Neural cell (in vitro differentiated cells): ENCODE data around the gene SCUBE1. TPM values are rescaled to one million over a fixed set of nuclear protein-coding genes. Genes with fewer than 3 reads are reported as not detected.

ENCODE experiments used
- H2AFZ ChIP-seq: fragments of 200-600, 300-800 bp; sonication (generic), shearing (Covaris generic); 2 replicates; pipeline ENCODE4 v1.6.0; 2014; ENCODE audit warnings: low read depth, mild to moderate bottlenecking, antibody characterized with exemption, low read length, moderate library complexity
- H3F3A ChIP-seq: fragments of 200-600 bp; shearing (Covaris generic); 2 replicates; pipeline ENCODE4 v1.6.1; 2016; ENCODE audit warnings: mild to moderate bottlenecking, moderate library complexity, mixed read lengths, antibody characterized with exemption, low read length; ENCODE audit not compliant: insufficient read depth, poor library complexity, severe bottlenecking
- H3K27ac ChIP-seq: fragments of 200-600, 300-800 bp; sonication (generic), shearing (Covaris generic); 2 replicates; pipeline ENCODE4 v1.5.1; 2014; ENCODE audit warnings: mild to moderate bottlenecking, low read length, moderate library complexity
- H3K27me3 ChIP-seq: fragments of 300-800, 200-600 bp; sonication (generic), shearing (Covaris generic); 2 replicates; pipeline ENCODE4 v1.6.0; 2014; ENCODE audit warnings: mild to moderate bottlenecking, low read depth, low read length, moderate library complexity; ENCODE audit not compliant: insufficient read depth
- H3K36me3 ChIP-seq: fragments of 300-800, 200-600 bp; sonication (generic), shearing (Covaris generic); 2 replicates; pipeline ENCODE4 v1.5.1; 2014; ENCODE audit warnings: mild to moderate bottlenecking, antibody characterized with exemption, low read length, moderate library complexity; ENCODE audit not compliant: insufficient read depth
- H3K4me2 ChIP-seq: fragments of 300-800, 200-600 bp; sonication (generic), shearing (Covaris generic); 2 replicates; pipeline ENCODE4 v1.6.0; 2014; ENCODE audit warnings: mild to moderate bottlenecking, low read length
- H3K4me3 ChIP-seq: fragments of 300-800, 200-600 bp; sonication (generic), shearing (Covaris generic); 2 replicates; pipeline ENCODE4 v1.5.1; 2014; ENCODE audit warnings: mild to moderate bottlenecking, low read length, moderate library complexity
- H3K79me2 ChIP-seq: fragments of 200-600 bp; shearing (Covaris generic); replicated peaks from 2 replicates; pipeline ENCODE4 v1.6.0; 2014; ENCODE audit warnings: mild to moderate bottlenecking, low read length, moderate library complexity; ENCODE audit not compliant: insufficient read depth
- H3K9ac ChIP-seq: fragments of 300-800, 200-600 bp; sonication (generic), shearing (Covaris generic); 2 replicates; pipeline ENCODE4 v1.6.1; 2016; ENCODE audit warnings: mild to moderate bottlenecking, low read length, mixed read lengths
- H3K9me2 ChIP-seq: fragments of 200-600 bp; shearing (Covaris generic); 2 replicates; pipeline ENCODE4 v1.6.1; 2016; ENCODE audit warnings: mild to moderate bottlenecking, low read length, mixed read lengths; ENCODE audit not compliant: insufficient read depth
- H3K9me3 ChIP-seq: fragments of 200-600, 300-800 bp; sonication (generic), shearing (Covaris generic); 2 replicates; pipeline ENCODE4 v1.6.1; 2016; ENCODE audit warnings: mild to moderate bottlenecking, mixed run types, low read length, moderate library complexity, mixed read lengths
- H4K20me1 ChIP-seq: fragments of 200-600 bp; shearing (Covaris generic); 2 replicates; pipeline ENCODE4 v1.6.1; 2016; ENCODE audit warnings: mild to moderate bottlenecking, mixed run types; ENCODE audit not compliant: insufficient read depth
- CTCF ChIP-seq: fragments of 450-650 bp; IDR thresholded peaks from 2 replicates; pipeline ENCODE4 v1.5.1; 2014; ENCODE audit warnings: antibody characterized with exemption, mild to moderate bottlenecking, moderate library complexity; ENCODE audit not compliant: poor library complexity, severe bottlenecking
- EP300 ChIP-seq: fragments of 450-650 bp; conservative IDR thresholded peaks from 2 replicates; pipeline ENCODE4 v1.6.1; 2014; ENCODE audit warnings: antibody characterized with exemption, mild to moderate bottlenecking, moderate library complexity; ENCODE audit not compliant: poor library complexity, severe bottlenecking
- EZH2 ChIP-seq: fragments of 200-600, 300-800 bp; shearing (Covaris generic), sonication (generic); IDR thresholded peaks from 2 replicates; pipeline ENCODE4 v1.6.1; 2014; ENCODE audit warnings: antibody characterized with exemption, low read length, borderline replicate concordance, mild to moderate bottlenecking; ENCODE audit not compliant: insufficient read depth, poor library complexity, severe bottlenecking
- MXI1 ChIP-seq: fragments of 450-650 bp; conservative IDR thresholded peaks from 2 replicates; pipeline ENCODE4 v1.6.1; 2014; ENCODE audit warnings: antibody characterized with exemption, mild to moderate bottlenecking; ENCODE audit not compliant: poor library complexity, severe bottlenecking
- POLR2AphosphoS5 ChIP-seq: IDR thresholded peaks from 2 replicates; pipeline ENCODE4 v1.6.1; 2012
- RAD21 ChIP-seq: fragments of 450-650 bp; conservative IDR thresholded peaks from 2 replicates; pipeline ENCODE4 v1.6.1; 2014; ENCODE audit warnings: antibody characterized with exemption, mild to moderate bottlenecking, moderate library complexity
- REST ChIP-seq: IDR thresholded peaks from 2 replicates; pipeline ENCODE4 v1.6.1; 2012; ENCODE audit warnings: borderline replicate concordance
- SMC3 ChIP-seq: fragments of 450-650 bp; conservative IDR thresholded peaks from 2 replicates; pipeline ENCODE4 v1.6.1; 2014; ENCODE audit warnings: antibody characterized with exemption, mild to moderate bottlenecking, moderate library complexity; ENCODE audit not compliant: poor library complexity
- TAF1 ChIP-seq: IDR thresholded peaks from 2 replicates; pipeline ENCODE4 v1.6.1; 2012; ENCODE audit warnings: low read depth
- polyA plus RNA-seq: library from polyadenylated mRNA; depleted of rRNA; stranded (reverse); fragments of >200 nt; gene quantifications from 2 replicates; pipeline ENCODE4 v1.2.3, GENCODE V29; 2014

The SCUBE1 gene
- polyA plus RNA-seq, 1 donor from 2014 or later, result 8.4 TPM

GRCh38 chr22:43375951-43376455 is 32.8 kb upstream of the SCUBE1 start:
- no peak overlapping the region for H3K4me2 ChIP-seq

GRCh38 chr22:43370036-43370435 is 26.9 kb upstream of the SCUBE1 start:
- H3K27ac ChIP-seq, result no peak overlapping the region
- H3K9ac ChIP-seq, result no peak overlapping the region
- H3K9me3 ChIP-seq, result no peaks in the 10 kb centered on the region
- no peaks in the 10 kb centered on the region for H3F3A ChIP-seq
- H2AFZ ChIP-seq, result no peak overlapping the region
- H4K20me1 ChIP-seq, result no peaks in the 10 kb centered on the region
- H3K4me3 ChIP-seq, result no peak overlapping the region
- H3K79me2 ChIP-seq, result no peaks in the 10 kb centered on the region
- H3K4me2 ChIP-seq, result no peak overlapping the region
- no peaks in the 10 kb centered on the region for H3K36me3 ChIP-seq
- H3K9me2 ChIP-seq, result no peaks in the 10 kb centered on the region
- no peaks in the 10 kb centered on the region for H3K27me3 ChIP-seq
- TF ChIP-seq POLR2AphosphoS5 (no peak), TAF1 (no peak), EP300 (no peak), EZH2 (no peak), REST (no peak), SMC3 (no peak), RAD21 (no peak), MXI1 (no peak)

More at GRCh38 chr22:43375951-43376455, 32.8 kb upstream of the SCUBE1 start:
- TF ChIP-seq EZH2 (no peak), CTCF (no peak), EP300 (no peak), MXI1 (no peak), TAF1 (no peak), REST (no peak), RAD21 (no peak), POLR2AphosphoS5 (no peak), SMC3 (no peak)
- no peaks in the 10 kb centered on the region for H3K9me3 ChIP-seq
- no peaks in the 10 kb centered on the region for H3K79me2 ChIP-seq
- H3F3A ChIP-seq, result no peaks in the 10 kb centered on the region
- H4K20me1 ChIP-seq, result no peaks in the 10 kb centered on the region
- no peaks in the 10 kb centered on the region for H3K36me3 ChIP-seq
- no peak overlapping the region for H2AFZ ChIP-seq
- no peak overlapping the region for H3K4me3 ChIP-seq
- no peaks in the 10 kb centered on the region for H3K9me2 ChIP-seq
- H3K27ac ChIP-seq, result no peak overlapping the region
- H3K9ac ChIP-seq, result no peak overlapping the region
- no peaks in the 10 kb centered on the region for H3K27me3 ChIP-seq
